WI38 (cell line): Measurements from ENCODE around the gene KHDC1.
"Not testable (repeated sequence)": the region's sequence is repeated elsewhere in the genome, so short reads cannot be mapped to it uniquely, and the experiment has no call there.

Source experiments
- H3K4me3 ChIP-seq: 2 replicates; pipeline ENCODE4 v1.5.1; 2011; ENCODE audit warnings: low read depth, mild to moderate bottlenecking, control low read depth, low read length
- CTCF ChIP-seq: IDR thresholded peaks from 2 replicates; pipeline ENCODE4 v1.5.1; 2012; ENCODE audit warnings: low read depth, mild to moderate bottlenecking, control low read depth, low read length

The KHDC1 gene

GRCh38 chr6:73194744-73195143 lies 68.3 kb downstream of the KHDC1 start:
- TF ChIP-seq CTCF: no peak

GRCh38 chr6:73193302-73193701 lies 69.7 kb downstream of the KHDC1 start:
- not testable (repeated sequence) for H3K4me3 ChIP-seq

More at GRCh38 chr6:73194744-73195143, 68.3 kb downstream of the KHDC1 start:
- H3K4me3 ChIP-seq: no peak overlapping the region
